HepG2 (cell line): ENCODE results near the gene LHB. TPM values are rescaled to one million over a fixed set of nuclear protein-coding genes. Genes with fewer than 3 reads are reported as not detected.

Experiments
- EEA1 ChIP-seq: sonication (generic); formaldehyde crosslinking; IDR thresholded peaks from 2 replicates; pipeline ENCODE4 v1.5.1; 2020; ENCODE audit warnings: mild to moderate bottlenecking, missing genetic modification reagents, borderline replicate concordance
- FOXP1 ChIP-seq, 2 experiments: fragments of 450-650 bp in 1 of 2; IDR thresholded peaks; 2 replicates each; pipeline ENCODE4 v1.6.1; 2017 to 2018; ENCODE audit warnings: antibody characterized with exemption in 1 of 2
- HMG20A ChIP-seq: IDR thresholded peaks from 2 replicates; pipeline ENCODE4 v1.6.1; 2016; ENCODE audit warnings: borderline replicate concordance
- KLF11 ChIP-seq: IDR thresholded peaks from 2 replicates; pipeline ENCODE4 v1.6.1; 2016; ENCODE audit warnings: missing compliant biosample characterization
- NFKB2 ChIP-seq: sonication (generic); formaldehyde crosslinking; IDR thresholded peaks from 2 replicates; pipeline ENCODE4 v1.4.0; 2020; ENCODE audit warnings: missing genetic modification reagents, borderline replicate concordance
- PLRG1 ChIP-seq: fragments of 450-650 bp; conservative IDR thresholded peaks from 2 replicates; pipeline ENCODE4 v1.6.1; 2016
- RBFOX2 ChIP-seq: fragments of 200-400 bp; formaldehyde crosslinking; IDR thresholded peaks from 2 replicates; pipeline ENCODE4 v1.6.1; 2017; ENCODE audit warnings: low read depth, mild to moderate bottlenecking, low read length
- REL ChIP-seq: sonication (generic); formaldehyde crosslinking; conservative IDR thresholded peaks from 2 replicates; pipeline ENCODE4 v1.8.0; 2022; ENCODE audit warnings: mild to moderate bottlenecking, missing genetic modification reagents, moderate library complexity
- SCMH1 ChIP-seq: sonication (generic); formaldehyde crosslinking; IDR thresholded peaks from 2 replicates; pipeline ENCODE4 v1.9.0; 2021; ENCODE audit warnings: missing genetic modification reagents, mild to moderate bottlenecking, borderline replicate concordance
- ZBTB34 ChIP-seq: sonication (generic); formaldehyde crosslinking; IDR thresholded peaks from 2 replicates; pipeline ENCODE4 v1.8.0; 2022; ENCODE audit warnings: mild to moderate bottlenecking, missing genetic modification reagents
- ZNF142 ChIP-seq: sonication (generic); formaldehyde crosslinking; IDR thresholded peaks from 2 replicates; pipeline ENCODE4 v1.4.0; 2020; ENCODE audit warnings: missing genetic modification reagents
- ZNF572 ChIP-seq: sonication (generic); formaldehyde crosslinking; IDR thresholded peaks from 2 replicates; pipeline ENCODE4 v1.5.1; 2020; ENCODE audit warnings: mild to moderate bottlenecking, missing genetic modification reagents
- ZNF776 ChIP-seq: sonication (generic); formaldehyde crosslinking; IDR thresholded peaks from 2 replicates; pipeline ENCODE4 v1.4.0; 2020; ENCODE audit warnings: mild to moderate bottlenecking, missing genetic modification reagents
- polyA plus RNA-seq, 8 experiments: library from polyadenylated mRNA; depleted of rRNA in 3 of 8; stranded (reverse) in 7 of 8; unstranded in 1 of 8; fragments of >200 nt; fragmentation: Illumina TruSeq in 4 of 8; extraction: Trizol in 4 of 8; gene quantifications; 2 replicates each; pipeline versions ENCODE4 v1.2.1 to v1.2.3, GENCODE V29; 2011 to 2016; ENCODE audit warnings: low read depth in 4 of 8, missing spikeins in 1 of 8, mixed read lengths in 1 of 8; ENCODE audit not compliant: insufficient read depth in 1 of 8
- total RNA-seq, 5 experiments: library from RNA; depleted of rRNA; stranded (reverse); fragments of >200 nt; fragmentation: Illumina TruSeq; extraction: Trizol; gene quantifications; 2 replicates each; pipeline ENCODE4 v1.2.3, GENCODE V29; 2016; ENCODE audit warnings: low read depth in 1 of 5
- TF ChIP-seq, protein P1 (sequence below): sonication (generic); formaldehyde crosslinking; IDR thresholded peaks from 2 replicates; pipeline ENCODE4 v1.8.1; 2023; ENCODE audit warnings: mild to moderate bottlenecking, missing genetic modification reagents
- TF ChIP-seq, protein P2 (sequence below): fragments of 450-650 bp; IDR thresholded peaks from 2 replicates; pipeline ENCODE4 v1.6.1; 2017; ENCODE audit warnings: mild to moderate bottlenecking

LHB gene
- total and polyA plus RNA-seq, 2 of the 13 experiments (the other 11 are each of a cell fraction or from before 2014, with no cell fraction given) = not detected

DNA sequence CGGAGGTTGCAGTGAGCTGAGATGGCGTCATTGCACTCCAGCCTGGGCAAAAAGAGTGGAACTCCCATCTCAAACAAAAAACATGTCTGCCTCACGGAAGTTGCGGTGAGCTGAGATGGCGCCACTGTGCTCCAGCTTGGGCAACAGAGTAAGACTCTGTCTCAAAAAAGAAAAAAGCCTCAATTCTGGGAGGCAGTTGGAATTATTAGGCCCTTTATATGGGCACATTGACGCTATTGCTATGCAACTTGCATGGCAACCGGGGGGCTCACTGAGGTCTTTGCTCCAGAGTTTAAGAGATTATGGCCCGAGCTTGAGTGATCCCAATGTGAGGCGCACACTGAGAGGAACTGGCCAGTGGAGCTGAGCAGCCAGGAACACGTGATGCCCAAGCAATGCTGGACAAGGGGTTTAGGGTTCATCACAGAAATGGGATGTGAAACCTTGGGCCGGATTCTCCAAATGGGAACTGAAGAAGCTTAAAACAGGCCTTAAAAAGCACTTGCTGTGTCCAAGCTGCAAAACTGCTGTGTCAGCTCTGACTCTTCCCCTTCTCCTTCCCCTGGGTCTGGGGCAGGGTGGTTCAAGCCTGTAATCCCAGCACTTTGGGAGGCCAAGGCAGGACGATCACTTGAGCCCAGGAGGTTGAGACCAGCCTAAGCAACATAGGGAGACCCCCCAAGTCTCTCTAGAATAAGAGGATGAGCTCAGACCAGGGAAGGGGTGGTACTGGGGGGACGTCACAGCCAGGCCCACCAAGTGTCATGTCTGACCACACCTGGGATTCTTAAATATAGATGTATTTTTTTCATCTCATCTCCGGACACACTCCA, 49.3 kb downstream of the LHB start (continued):
- TF ChIP-seq ZNF142 (CRISPR knock-in tag) (peak; percentile 45; the same call in 1 of the 2 replicates), RBFOX2 (peak; percentile 88), SCMH1 (CRISPR knock-in tag) (no peak), ZBTB34 (CRISPR knock-in tag) (0 out of 2 replicates have a peak, but pooled peaks have one; percentile 51), NFKB2 (0 out of 2 replicates have a peak, but pooled peaks have one; percentile 32), ZNF572 (CRISPR knock-in tag) (0 out of 2 replicates have a peak, but pooled peaks have one; percentile 31), PLRG1 (no peak), REL (peak; percentile 43; the same call in 1 of the 2 replicates), EEA1 (CRISPR knock-in tag) (peak; percentile 33; the same call in 1 of the 2 replicates), FOXP1 (IDR thresholded peaks at IDR 0.05) (no peak), FOXP1 (CRISPR knock-in tag; IDR thresholded peaks at IDR 0.05) (peak; percentile 7; the same call in 1 of the 2 replicates), KLF11 (CRISPR knock-in tag) (no peak), ZNF776 (peak; percentile 38; the same call in 1 of the 2 replicates), HMG20A (no peak)
- TF ChIP-seq, protein P1, sequence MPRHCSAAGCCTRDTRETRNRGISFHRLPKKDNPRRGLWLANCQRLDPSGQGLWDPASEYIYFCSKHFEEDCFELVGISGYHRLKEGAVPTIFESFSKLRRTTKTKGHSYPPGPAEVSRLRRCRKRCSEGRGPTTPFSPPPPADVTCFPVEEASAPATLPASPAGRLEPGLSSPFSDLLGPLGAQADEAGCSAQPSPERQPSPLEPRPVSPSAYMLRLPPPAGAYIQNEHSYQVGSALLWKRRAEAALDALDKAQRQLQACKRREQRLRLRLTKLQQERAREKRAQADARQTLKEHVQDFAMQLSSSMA (CRISPR knock-in tag) = no peak
- TF ChIP-seq, protein P2, sequence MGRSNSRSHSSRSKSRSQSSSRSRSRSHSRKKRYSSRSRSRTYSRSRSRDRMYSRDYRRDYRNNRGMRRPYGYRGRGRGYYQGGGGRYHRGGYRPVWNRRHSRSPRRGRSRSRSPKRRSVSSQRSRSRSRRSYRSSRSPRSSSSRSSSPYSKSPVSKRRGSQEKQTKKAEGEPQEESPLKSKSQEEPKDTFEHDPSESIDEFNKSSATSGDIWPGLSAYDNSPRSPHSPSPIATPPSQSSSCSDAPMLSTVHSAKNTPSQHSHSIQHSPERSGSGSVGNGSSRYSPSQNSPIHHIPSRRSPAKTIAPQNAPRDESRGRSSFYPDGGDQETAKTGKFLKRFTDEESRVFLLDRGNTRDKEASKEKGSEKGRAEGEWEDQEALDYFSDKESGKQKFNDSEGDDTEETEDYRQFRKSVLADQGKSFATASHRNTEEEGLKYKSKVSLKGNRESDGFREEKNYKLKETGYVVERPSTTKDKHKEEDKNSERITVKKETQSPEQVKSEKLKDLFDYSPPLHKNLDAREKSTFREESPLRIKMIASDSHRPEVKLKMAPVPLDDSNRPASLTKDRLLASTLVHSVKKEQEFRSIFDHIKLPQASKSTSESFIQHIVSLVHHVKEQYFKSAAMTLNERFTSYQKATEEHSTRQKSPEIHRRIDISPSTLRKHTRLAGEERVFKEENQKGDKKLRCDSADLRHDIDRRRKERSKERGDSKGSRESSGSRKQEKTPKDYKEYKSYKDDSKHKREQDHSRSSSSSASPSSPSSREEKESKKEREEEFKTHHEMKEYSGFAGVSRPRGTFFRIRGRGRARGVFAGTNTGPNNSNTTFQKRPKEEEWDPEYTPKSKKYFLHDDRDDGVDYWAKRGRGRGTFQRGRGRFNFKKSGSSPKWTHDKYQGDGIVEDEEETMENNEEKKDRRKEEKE = no peak
